Measurements from ENCODE around the gene POFUT2.
"Not testable (repeated sequence)": the region's sequence is repeated elsewhere in the genome, so short reads cannot be mapped to it uniquely, and the experiment has no call there.

The POFUT2 gene

GRCh38 chr21:45310459-45310858 lies 22.8 kb upstream of the POFUT2 start:
- in situ Hi-C loops (cut with MboI; ENCODE audit: low sequenced_read_pairs), result no loop called here

GRCh38 chr21:45309987-45310381 lies 22.3 kb upstream of the POFUT2 start:
- in situ Hi-C loops (cut with MboI; ENCODE audit: low sequenced_read_pairs), result no loop called here

- in situ Hi-C loops (cut with MboI; ENCODE audit: low sequenced_read_pairs), result no loop called here
Measured at GRCh38 chr21:45309069-45309986, 21.6 kb upstream of the POFUT2 start.

GRCh38 chr21:45308194-45309068 lies 20.7 kb upstream of the POFUT2 start:
- in situ Hi-C loops (cut with MboI; ENCODE audit: low sequenced_read_pairs), result no loop called here

- in situ Hi-C loops (cut with MboI; ENCODE audit: low sequenced_read_pairs), result not testable (repeated sequence)
Measured at GRCh38 chr21:45307597-45308158, 20.0 kb upstream of the POFUT2 start.

- in situ Hi-C loops (cut with MboI; ENCODE audit: low sequenced_read_pairs), result no loop called here
Measured at GRCh38 chr21:45306832-45307571, 19.3 kb upstream of the POFUT2 start.

GRCh38 chr21:45306453-45306831 lies 18.7 kb upstream of the POFUT2 start:
- in situ Hi-C loops (cut with MboI; ENCODE audit: low sequenced_read_pairs), result no loop called here

GRCh38 chr21:45305836-45306235 lies 18.1 kb upstream of the POFUT2 start:
- in situ Hi-C loops (cut with MboI; ENCODE audit: low sequenced_read_pairs), result no loop called here

GRCh38 chr21:45304945-45305344 lies 17.2 kb upstream of the POFUT2 start:
- in situ Hi-C loops (cut with MboI; ENCODE audit: low sequenced_read_pairs), result no loop called here

- in situ Hi-C loops (cut with MboI; ENCODE audit: low sequenced_read_pairs), result no loop called here
Measured at GRCh38 chr21:45304476-45304830, 16.8 kb upstream of the POFUT2 start.

- in situ Hi-C loops (cut with MboI; ENCODE audit: low sequenced_read_pairs), result no loop called here
Measured at GRCh38 chr21:45303751-45304475, 16.2 kb upstream of the POFUT2 start.

GRCh38 chr21:45303091-45303615 lies 15.5 kb upstream of the POFUT2 start:
- in situ Hi-C loops (cut with MboI; ENCODE audit: low sequenced_read_pairs), result no loop called here

GRCh38 chr21:45302082-45303061 lies 14.7 kb upstream of the POFUT2 start:
- in situ Hi-C loops (cut with MboI; ENCODE audit: low sequenced_read_pairs), result no loop called here

GRCh38 chr21:45301521-45302081 lies 13.9 kb upstream of the POFUT2 start:
- in situ Hi-C loops (cut with MboI; ENCODE audit: low sequenced_read_pairs), result no loop called here

- in situ Hi-C loops (cut with MboI; ENCODE audit: low sequenced_read_pairs), result no loop called here
Measured at GRCh38 chr21:45300786-45301520, 13.3 kb upstream of the POFUT2 start.

GRCh38 chr21:45299864-45300785 lies 12.4 kb upstream of the POFUT2 start:
- in situ Hi-C loops (cut with MboI; ENCODE audit: low sequenced_read_pairs), result loop anchor here (25.0 kb wide), 1 partner anchor 512 kb away; no protein-coding TSS in a partner anchor

Measured in HL-60/S4 treated with phorbol 12-myristate 13-acetate at 8.2 ng/mL for 4 days and 3 days (cell line).